NOMO-1 treated with dmso at 0.1 percent for 144 hours (cell line): ENCODE results near the gene SIRPA.
A peak's percentile ranks its signal among the peaks of the same experiment; 100 is the strongest.

Experiments used
- DNase-seq: peaks from one replicate; lab custom pipeline; 2025; ENCODE audit not compliant: unreplicated experiment; lab: John Stamatoyannopoulos, UW

The SIRPA gene

DNA sequence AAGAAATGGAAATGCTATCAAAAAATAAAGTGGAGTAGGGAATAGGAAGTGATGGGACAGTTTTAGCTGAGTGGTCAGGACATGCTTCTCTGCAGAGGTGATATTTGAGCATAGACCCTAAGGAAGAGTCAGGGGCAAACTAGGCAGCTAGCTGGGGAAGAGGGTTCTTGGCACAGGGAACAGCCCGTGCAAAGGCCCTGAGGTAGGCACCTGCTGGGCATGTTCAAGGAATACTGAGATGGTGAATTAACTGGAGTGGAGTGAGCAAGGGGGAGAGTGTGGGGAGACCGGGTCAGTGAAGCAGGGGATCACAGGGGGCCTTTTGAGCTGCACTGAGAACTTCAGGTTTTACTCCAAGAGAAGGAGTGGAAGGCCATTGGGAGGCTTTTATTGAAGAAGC, 7.5 kb upstream of the SIRPA start:
- no peak for DNase-seq

DNA sequence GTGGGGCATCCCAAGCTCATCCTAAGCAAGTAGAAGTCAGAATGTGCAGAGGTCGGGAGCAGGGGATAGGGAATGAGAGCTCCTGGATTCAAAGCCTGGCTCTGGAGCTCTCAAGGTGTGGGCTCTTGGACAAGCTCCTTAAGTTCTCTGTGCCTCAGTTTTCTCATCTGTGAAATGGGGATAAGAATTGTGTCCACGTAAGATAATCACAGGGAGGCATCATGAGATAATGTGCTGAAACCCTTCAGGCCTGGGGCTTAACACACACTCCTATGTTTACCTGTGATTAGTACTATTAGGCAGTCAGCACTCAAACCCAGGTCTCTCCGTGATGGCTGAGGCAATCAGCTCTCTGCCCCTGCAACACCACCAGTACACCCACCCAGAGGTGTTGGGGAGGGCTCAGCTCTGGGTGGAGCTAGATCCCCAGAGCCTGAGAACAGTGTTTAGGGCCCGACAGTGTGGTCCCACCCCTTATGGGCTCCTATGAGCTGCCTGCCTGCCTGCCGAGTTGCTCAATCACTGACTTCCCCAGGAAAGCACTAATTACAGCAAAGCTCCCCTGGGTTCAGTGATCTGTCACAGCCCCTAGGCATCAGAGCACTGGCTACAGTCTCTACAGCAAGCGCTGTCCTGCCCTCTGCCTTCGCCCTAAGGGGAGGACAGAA, 6.3 kb upstream of the SIRPA start:
- peak; percentile 94 for DNase-seq

GRCh38 chr20:1890469-1891262, 4.5 kb upstream of the SIRPA start:
- DNase-seq: no peak

- DNase-seq: no peak
These were observed 3.7 kb upstream of the SIRPA start for GRCh38 chr20:1891263-1892118.

GRCh38 chr20:1892119-1892385, 3.2 kb upstream of the SIRPA start:
- no peak for DNase-seq

GRCh38 chr20:1893721-1894470, 1.3 kb upstream of the SIRPA start:
- DNase-seq: peak; percentile 76

- no peak for DNase-seq
These were observed 696 bp upstream of the SIRPA start for GRCh38 chr20:1894471-1894950.

DNA sequence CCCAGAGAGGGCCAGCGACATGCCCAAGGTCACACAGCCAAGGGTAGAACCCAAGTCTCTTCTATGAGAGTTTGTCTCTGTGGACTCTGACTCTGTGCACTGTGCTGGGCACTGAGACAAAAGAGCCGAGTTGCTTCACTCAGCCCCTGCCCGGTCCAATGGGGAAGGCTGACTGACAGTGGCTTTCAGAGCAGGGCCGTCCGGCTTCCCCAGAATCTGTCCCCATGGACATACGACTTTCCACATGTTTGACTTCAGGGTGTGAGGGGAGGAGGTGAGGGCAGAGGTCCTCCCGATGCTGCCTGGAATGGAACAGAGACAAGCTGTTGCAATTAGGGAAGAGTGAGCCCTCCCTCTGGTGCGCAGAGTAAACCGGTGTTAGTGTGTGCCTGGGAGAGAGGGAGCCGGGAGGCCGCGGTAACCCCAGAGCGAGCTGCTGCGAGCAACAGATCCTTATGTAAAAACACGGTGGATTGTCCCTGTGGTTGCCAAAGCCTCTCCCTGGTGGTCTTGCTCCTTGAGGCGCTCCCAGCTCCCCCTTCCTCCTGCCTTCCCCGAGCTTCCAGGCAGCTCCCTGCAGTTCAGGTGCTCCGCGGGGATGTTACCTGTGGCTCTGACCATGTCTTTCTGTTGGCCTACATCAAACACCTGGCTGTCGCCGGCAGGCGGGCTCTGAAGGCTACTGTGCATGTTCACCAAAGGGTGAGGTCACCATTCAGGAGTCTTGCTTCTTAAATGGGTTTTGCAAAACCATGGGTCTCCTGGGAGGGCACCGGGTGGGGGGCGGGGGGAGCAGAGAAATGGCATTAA, 672 bp downstream of the SIRPA start:
- peak; percentile 19 for DNase-seq

DNA sequence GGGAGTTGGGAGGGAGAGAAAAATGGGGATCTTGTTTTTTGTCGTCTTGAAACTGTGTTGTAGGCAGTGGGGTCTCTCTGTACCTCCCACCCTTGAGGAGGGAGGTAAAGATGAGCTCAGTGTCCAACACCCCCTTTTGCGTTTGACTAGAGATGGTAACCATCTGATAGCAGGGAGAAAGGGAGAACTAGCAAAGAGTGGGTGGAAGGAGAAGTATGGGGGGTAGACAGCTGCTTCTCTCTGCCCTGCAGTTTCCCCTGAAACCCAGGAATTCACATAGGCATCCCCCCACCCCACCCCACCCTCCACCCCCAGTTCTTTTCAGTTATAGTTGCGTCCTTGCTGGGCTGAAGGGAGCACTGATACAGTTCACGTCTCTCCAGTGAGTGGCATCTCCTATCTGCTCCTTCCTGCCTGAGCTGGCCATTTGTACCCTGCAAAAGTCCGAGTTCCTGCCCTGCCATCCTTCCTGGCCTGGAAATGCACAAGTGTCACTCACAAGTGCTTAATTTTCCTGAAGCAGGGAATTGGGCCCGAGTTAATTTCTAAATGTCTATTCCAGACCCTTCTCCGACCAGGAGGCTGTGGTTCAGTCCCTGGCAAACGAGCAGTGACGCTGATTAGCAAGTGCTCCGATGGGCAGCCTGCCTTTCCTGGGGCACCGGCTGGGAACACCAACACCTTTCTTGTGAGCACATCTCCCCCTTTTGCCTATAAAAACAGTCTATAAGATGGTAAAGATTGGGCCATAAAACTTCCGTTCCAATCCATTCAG, 1.5 kb downstream of the SIRPA start:
- no peak for DNase-seq

- no peak for DNase-seq
These were observed 2.3 kb downstream of the SIRPA start for GRCh38 chr20:1897541-1897940.

- peak; percentile 80 for DNase-seq
These were observed 2.8 kb downstream of the SIRPA start for GRCh38 chr20:1897965-1898464.

- DNase-seq: no peak
These were observed 3.5 kb downstream of the SIRPA start for GRCh38 chr20:1898482-1899240.

DNA sequence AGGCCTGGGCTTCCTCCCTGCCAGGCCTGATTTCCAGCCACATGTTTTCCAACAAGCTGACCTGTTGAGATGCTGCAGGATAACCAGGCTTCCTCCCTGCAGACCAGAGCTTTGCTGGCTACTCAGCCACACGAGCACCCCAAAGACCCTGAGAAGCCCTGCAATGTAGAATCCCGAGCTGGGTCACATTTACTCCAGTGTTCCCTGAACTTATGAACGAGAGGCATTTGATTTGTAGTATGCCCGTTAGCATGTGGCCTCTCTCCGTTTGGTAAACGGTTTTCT, 4.0 kb downstream of the SIRPA start:
- DNase-seq: no peak

DNA sequence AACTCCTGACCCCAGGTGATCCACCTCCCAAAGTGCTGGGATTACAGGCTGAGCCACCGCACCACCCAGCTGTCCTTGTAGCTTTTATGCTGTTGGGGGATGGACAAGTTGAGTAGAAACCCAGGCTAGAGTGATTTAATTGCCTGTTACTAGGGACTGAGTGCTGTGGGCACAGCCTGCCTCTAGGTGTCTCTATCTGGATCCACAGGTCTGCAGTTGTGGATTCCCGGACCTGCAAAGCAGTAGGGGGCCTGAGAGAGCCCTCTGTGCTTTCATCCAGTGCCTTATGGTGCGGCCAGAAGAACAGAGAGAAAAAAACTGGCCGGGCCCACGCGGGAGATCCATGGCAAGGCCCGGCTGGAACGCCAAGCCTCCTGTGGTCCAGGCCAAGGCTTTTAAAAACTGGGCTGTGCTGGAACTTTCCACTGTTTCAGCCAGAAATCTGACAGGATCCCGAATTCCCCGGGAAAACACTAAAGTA, 5.2 kb downstream of the SIRPA start:
- DNase-seq: no peak

- DNase-seq: no peak
These were observed 6.5 kb downstream of the SIRPA start for GRCh38 chr20:1901704-1902103.

DNA sequence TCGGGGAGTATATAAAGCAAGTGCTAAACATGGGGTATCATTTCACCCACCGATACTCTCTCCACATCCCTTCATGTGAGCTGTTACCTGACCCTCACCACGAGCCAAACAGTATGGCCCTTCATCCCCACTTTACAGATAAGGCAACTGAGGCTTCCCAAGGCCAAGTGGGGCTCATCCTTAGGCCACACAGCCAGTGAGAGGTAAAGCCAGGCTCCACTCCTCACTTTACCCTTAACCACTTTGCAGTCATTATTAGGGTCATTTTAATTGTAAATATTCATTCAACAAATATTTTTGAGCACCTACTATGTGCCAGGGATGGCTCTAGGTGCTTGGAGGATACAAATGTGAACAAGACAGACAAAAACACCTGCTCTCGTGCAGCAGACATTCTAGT, 7.0 kb downstream of the SIRPA start:
- DNase-seq: no peak

DNA sequence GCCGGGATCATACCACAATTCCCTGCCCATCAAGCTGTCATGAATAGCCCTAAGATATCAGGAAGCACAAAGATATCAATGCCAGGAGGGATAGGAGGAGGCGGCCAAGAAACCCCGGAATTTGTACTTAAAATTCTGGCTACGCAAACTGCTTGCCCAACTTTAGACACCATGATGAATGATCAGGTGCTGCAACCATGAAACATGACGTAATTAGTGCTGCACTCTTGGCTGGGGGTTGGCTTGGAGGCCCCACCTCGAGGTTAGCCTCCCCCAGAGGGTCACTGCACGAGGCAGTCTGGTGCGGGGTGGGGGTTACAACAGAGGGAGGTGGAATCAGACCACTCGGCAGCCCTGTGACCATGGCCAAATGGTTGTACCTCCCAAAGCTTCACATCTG, 8.9 kb downstream of the SIRPA start:
- no peak for DNase-seq

DNA sequence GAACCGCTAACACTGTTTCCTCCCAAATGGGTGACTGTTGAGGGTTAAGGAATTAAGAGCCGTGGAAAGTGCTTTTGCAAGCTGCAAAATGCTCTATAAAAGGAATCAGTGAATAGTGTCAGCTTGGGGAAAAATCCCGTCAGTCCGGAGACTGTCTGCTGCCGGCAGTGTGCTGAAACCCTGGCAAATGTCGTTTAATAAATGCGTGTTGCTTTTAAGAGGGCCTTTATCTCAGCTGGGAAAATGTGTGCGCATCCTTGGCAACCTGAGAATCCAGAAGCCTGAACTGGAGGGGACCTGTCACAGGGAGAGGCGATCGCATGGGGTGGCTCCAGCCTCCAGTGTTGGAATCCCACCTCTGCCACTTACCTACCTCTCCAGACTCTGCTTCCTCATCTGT, 9.8 kb downstream of the SIRPA start:
- no peak for DNase-seq

DNA sequence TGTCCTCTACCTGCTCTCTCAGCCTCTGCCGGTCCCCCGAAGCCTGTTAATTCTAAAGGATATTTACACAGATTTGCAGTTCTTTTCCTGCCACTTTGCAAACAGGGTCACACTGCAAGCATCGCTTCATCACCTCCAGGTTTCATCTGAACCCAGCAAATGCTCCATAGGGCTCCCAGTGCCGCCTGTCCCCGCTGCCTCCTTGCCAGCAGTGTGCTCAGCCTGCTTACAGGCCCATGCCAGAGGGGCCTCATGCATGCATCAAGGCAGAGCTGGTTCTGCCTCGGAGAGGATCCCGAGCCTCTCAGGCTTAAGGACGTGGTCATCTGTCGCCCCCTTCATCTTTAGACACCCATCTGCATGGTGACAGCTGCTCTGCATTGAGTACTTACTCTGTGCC, 10.5 kb downstream of the SIRPA start:
- no peak for DNase-seq
